Stimulated activated CD8-positive, alpha-beta memory T cell treated with anti-CD3 and anti-CD28 coated beads, Interleukin-4, amount 100 ng/mL, for 48 hours (primary cell): ENCODE results near the gene CA9.

Experiments
- DNase-seq: peaks from one replicate; pipeline ENCODE4 v3.0.0-alpha.2; 2020

CA9 gene

GRCh38 chr9:35691757-35692301 is 18.1 kb downstream of the CA9 start:
- no peak for DNase-seq

DNA sequence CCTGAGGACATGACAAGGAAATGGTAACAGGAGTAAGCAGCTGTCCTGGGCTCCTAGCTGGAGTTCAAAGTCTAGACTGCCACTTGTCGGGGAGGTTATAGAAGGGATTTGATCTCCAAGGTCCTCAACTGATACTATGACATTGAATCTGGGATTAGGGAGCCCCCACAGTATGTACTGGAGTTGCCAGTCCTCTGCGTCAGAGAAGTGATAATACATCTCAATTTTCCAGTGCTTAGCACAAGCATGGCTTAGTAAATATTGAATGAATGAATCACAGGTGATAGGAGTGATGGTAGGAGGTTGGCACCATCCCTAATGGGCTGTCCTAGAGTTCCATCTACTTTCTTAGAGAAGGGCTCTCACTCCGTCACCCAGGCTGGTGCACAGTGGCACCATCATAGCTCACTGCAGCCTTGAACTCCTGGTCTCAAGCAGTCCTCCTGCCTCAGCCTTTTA is 22.2 kb downstream of the CA9 start:
- DNase-seq = no peak

DNA sequence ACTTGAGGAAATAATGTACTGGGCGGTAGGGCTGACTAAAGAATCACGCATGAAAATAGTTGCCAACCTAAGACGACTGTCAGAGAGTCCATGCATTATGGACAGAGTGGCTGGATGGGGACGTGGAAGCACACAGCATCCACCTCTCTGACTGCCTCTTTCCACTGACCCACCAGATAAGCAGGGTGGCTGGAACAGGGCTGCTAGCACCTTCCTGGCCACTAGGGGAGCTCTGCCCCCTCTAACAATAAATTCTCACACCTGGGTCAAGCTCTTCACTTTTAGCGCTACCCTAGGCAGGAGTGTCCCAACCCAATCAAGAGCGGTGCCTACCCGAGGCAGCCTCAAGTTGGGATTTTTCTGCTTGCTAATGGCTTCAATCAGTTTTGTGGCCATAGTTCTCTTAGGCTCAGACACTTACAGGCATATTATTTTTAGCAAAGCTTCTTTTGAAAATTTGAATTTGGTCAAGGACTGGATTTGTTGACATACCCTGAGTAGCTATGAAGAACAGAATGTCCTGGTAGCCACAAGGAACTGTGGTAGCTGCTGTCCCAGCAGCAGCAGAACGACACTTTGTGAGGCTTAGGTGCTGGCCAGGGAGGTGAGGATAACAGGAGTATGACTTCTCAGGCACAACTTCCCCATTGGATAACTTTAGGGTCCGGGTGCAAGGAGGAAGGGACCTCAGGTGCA is 22.9 kb downstream of the CA9 start:
- DNase-seq = peak; percentile 70

- DNase-seq = no peak
Measured at GRCh38 chr9:35697486-35697885, 23.8 kb downstream of the CA9 start.

GRCh38 chr9:35698231-35698630 is 24.5 kb downstream of the CA9 start:
- no peak for DNase-seq

DNA sequence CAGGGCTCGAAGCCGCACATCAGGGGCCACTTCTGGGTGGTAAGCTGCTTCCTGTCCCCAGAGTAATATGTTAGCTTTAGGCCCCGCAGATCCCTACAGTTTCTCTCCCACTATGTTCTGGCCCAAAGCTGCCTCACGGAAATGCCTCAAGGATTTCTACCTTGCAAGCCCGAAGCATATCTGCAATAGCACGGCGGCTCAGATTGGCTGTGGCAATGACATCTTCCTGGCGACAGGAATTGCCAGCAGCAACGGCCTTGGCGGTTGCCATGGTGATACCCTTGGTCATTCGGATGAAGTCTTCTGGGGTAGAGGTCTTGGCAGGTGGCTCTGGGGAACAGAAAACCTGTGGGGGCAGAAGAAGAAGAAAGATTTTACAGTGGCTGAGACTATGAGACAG is 26.3 kb downstream of the CA9 start:
- DNase-seq = no peak

GRCh38 chr9:35700942-35701341 is 27.2 kb downstream of the CA9 start:
- no peak for DNase-seq

DNA sequence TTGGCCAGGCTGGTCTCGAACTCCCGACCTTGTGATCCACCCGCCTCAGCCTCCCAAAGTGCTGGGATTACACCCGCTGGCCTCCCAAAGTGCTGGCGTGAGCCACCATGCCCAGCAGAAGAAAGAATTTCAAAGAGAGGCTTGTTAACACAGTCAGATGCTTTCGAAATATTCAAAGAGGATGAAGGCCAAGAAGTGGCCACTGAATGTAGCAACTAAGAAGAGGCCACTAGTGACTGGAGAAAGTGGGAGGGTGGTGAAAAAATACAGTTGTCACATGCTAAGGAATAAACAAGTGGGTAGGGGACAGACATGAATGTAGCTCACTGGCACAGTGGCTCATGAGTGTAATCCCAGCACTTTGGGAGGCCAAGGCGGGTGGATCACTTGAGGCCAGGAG is 29.0 kb downstream of the CA9 start:
- DNase-seq = no peak

GRCh38 chr9:35703906-35704672 is 30.4 kb downstream of the CA9 start:
- DNase-seq = no peak

- no peak for DNase-seq
Measured at GRCh38 chr9:35705372-35705771, 31.6 kb downstream of the CA9 start.

DNA sequence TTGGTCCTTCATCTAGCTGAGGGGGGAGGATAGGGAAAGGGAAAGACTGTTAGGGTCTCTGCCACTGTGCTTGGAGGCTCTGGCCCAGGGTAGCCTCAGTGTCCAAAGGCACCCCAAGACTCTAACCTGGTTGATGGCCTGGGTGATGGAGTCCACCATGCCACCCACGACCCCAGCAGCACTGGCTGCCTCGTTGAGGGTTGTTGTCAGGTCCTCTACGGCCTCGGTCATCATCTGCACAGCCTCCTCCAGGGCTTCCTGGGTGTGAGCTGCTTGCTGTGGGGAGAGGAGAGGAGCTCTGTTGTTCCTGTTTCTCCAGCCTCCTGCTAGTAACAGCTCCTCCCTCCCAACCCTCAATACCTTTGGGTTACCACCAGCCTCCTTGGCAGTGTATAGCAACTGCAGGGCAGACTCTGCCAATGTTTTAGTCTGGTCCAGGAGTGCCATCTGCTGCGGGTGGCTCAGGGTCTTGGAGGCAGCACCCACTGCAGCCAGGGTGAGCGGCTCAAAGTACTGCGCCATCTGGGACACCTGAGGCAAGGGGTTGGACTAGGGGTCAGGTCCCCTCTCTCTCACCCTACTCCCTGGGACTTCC is 32.2 kb downstream of the CA9 start:
- DNase-seq = no peak

GRCh38 chr9:35706951-35707350 is 33.2 kb downstream of the CA9 start:
- no peak for DNase-seq

GRCh38 chr9:35708146-35708545 is 34.4 kb downstream of the CA9 start:
- no peak for DNase-seq

DNA sequence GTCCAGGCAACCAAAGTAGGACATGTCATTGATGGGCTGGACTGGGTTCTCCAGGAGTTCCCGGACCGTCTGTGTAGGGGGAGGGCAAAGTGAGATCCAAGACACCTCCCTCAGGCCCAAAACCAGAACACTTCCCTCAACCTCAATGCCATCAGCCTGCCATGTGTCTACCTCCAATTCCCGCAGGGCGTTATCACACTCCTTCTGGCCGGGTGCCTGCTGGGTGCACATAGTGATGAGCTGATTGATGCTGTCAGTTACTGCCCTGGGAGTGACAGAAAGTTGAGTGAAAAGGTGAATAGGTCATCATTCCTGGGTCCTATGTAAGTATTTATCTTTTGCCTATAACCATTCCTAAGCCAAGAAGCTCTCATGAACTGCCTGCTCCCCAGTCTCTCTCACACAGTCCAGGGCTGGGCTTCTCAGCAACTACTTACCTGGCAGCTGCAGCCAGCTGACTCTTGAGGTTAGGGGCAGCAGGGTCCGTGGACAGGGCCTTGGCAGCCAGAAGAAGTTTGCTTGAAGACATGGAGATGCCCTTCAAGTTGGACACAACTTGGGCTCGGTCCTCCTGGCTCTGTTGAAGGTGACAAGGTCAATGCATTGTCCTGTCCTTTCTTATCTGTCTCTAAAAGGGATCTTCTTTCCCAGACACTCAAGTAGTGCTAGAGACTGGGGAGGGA is 37.2 kb downstream of the CA9 start:
- DNase-seq = no peak

DNA sequence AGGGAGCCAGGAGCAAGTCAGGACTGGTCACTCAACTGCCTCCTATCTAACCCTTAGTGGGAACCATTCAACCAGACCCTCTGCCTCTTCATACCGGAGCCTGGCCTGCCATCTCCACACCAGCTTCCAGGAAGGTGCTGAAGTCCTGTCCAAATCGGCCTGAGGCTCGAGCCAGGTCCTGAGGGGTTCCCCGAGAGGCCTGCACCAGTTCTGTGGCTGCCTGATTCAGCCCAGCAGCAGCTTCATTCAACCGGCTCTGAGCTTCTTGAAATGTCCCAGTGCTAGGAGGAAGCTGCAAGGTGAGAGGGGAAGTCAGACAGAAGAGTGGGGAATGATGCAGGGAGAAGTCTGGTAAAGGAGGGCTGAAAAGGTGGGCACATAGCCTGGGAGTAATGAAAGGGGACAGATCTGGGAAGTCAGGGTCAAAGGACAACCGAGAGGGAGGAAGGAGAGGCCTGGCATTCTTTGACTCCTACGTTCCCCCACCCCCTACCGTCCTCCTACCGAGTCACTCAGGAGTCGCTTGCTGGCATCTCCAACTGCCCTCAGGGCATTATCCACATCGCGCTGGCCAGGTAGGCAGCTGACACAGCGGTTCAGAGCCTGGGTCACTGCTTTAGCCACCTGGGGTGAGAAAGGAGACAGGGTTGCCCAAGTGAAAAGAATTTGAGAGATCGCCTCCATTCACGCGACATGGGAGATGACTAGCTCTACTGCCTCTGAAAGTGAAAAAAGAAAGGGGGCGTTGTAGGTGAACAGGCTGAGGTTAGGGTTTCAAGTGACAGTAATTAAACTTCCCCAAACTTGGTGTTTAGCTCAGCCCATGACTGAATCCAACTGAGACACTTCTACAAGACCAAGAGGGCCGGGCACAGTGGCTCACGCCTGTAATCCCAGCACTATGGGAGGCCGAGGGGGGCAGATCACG is 38.0 kb downstream of the CA9 start:
- DNase-seq = no peak

- DNase-seq = no peak
Measured at GRCh38 chr9:35712762-35713400, 39.2 kb downstream of the CA9 start.

DNA sequence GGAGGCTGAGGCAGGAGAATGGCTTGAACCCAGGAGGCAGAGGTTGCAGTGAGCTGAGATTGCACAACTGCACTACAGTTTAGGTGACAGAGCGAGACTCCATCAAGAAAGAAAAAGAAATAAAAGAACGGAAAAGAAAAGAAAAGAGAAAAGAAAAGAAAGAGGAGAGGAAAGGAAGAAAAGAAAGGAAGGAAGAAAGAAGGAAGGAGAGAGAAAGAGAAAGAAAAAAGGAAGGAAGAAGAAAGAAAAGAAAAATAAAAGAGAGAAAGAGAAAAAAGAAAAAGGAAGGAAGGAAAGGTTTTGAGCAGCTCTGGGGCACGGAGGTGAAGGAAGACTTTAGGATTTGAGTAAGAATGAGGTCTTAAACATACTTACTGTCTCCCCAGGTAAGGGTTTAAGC is 39.9 kb downstream of the CA9 start:
- DNase-seq = no peak

DNA sequence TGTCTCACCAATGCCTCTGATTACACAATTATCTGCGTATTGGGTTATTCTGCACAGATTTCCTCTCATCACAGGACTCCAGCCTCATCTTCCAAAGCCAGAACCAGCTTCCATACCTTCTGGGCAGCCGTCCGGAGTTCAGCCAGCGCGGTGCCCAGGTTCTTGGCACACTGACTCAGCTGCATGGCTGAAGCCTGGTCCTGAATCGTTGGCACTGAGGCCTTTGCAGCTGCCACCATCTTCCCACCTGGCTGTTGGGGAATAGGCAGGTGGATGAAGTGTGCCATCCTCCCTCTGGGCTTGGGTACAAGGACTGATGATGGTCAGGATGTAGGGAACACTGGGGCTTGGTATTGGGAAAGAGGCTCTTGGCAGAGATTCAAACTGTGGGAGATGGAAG is 40.4 kb downstream of the CA9 start:
- no peak for DNase-seq

DNA sequence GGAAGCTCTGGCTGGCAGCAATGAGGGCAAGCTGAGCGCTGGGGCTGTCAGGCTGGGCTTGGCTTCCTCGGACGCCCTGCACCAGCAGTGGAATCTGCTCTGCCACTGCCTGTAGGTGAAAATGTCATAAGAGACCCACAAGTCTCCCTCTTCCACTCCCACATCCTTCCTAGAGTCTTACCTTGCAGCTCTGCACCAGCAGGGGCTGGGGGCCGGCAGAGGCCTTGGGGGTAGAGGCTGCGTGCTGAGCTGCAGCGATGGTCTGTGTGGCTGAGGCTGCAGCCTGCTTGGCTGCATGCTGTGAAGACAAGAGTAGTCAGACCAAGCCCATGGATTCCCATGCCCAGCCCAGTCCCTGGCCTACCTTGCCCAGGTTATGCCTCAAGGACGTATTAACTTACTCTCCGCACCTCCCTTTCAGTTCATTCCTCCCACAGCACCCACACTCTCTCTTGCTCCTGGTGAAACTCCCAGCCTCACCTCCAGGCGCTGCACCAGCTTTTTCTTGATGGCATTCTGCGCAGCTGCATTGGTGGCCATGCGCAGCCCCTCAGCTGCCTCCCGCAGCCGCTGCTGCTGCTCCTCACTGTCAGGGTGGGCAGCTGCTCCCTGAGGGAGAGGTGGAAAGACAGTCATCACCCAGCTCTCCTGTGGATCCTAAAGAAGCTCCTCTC is 41.0 kb downstream of the CA9 start:
- no peak for DNase-seq

DNA sequence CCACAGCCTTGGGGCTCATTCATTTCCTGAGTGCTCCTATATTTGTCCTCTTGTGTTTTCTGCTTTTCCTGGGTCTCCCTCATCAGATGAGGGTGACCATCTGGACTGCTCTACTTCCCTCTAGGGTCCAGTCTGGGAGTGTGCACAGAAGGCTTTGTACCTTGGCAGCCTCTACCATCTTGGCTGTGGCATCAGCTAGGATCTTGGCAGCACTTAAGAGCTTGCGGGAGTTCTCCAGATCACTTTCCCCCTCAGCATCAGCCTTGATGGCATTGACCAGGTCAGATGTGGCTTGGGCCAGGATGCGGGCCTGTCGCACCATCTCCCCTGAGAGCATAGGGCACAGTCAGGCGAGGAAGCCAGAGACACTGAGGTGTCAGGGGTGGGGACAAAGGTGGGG is 42.5 kb downstream of the CA9 start:
- no peak for DNase-seq
